ENCODE measurements around the gene TTLL9.
A peak's percentile ranks its signal among the peaks of the same experiment; 100 is the strongest.

TTLL9 gene

DNA sequence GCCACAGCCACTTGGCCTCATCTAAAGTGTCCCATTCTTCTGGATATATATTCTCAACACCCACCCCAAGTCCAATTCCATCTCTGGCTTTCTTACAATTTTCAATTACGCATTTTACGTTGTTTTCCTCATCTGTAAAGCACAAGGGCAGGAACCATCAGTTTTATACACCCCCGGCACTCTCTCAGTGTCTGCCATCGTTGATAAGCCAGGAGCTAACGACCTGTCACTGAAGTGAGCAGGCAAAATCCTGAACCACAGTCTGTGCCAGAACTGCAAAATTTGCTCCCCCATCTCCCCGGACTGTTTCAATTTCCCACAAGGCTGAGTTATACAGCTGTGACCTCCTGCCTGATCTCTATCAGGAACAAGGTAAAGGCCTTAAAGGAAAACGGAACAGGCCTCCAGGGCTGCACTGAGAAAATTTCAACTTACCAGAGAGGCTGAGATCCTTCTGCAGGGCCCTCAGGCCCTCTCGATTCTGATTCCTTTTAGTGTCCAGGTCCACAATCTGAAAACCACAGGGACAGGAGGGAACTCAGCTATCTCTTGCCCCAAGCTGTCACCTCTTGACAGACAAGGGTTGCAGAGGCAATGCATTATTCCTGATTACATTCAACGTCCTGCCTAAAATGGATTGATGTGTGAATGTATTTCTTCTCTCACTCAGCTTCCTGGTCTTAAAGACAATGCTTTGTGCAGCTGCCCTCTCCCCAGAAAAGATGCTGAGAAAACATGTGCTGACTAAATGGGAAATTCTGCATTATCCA is 79.6 kb downstream of the TTLL9 start:
- H3K27ac Mint-ChIP-seq: no peak overlapping the region
- H3K4me1 Mint-ChIP-seq: peaks cover 28% of the 10 kb centered on the region
- no peak for ATAC-seq
- peaks cover 33% of the 10 kb centered on the region for H3K36me3 Mint-ChIP-seq
- H3K27me3 Mint-ChIP-seq: no peaks in the 10 kb centered on the region
- peak overlapping the region; percentile 97 for H3K4me3 Mint-ChIP-seq
- no peaks in the 10 kb centered on the region for H3K9me3 Mint-ChIP-seq

GRCh38 chr20:31951203-31951529 is 80.7 kb downstream of the TTLL9 start:
- peak overlapping the region; percentile 96 for H3K27ac Mint-ChIP-seq
- H3K9me3 Mint-ChIP-seq: no peaks in the 10 kb centered on the region
- H3K27me3 Mint-ChIP-seq: peaks cover 8% of the 10 kb centered on the region
- peaks cover 30% of the 10 kb centered on the region for H3K36me3 Mint-ChIP-seq
- no peak for ATAC-seq
- peak overlapping the region; percentile 97 for H3K4me3 Mint-ChIP-seq
- peaks cover 28% of the 10 kb centered on the region for H3K4me1 Mint-ChIP-seq

GRCh38 chr20:31951530-31952453 is 81.4 kb downstream of the TTLL9 start, which contains the start of gene PDRG1:
TSS of gene PDRG1 (minus strand) at chr20:31952046. CDS start at chr20:31951961, 85 bp downstream.
- ATAC-seq: peak; percentile 98
- Mint-ChIP-seq H3K27me3 (peaks cover 11% of the 10 kb centered on the region), H3K4me3 (peak within 1 kb of the TSS; percentile 97), H3K4me1 (peaks cover 28% of the 10 kb centered on the region), H3K36me3 (peaks cover 25% of the 10 kb centered on the region), H3K27ac (peak within 1 kb of the TSS; percentile 96), H3K9me3 (no peaks in the 10 kb centered on the region)

DNA sequence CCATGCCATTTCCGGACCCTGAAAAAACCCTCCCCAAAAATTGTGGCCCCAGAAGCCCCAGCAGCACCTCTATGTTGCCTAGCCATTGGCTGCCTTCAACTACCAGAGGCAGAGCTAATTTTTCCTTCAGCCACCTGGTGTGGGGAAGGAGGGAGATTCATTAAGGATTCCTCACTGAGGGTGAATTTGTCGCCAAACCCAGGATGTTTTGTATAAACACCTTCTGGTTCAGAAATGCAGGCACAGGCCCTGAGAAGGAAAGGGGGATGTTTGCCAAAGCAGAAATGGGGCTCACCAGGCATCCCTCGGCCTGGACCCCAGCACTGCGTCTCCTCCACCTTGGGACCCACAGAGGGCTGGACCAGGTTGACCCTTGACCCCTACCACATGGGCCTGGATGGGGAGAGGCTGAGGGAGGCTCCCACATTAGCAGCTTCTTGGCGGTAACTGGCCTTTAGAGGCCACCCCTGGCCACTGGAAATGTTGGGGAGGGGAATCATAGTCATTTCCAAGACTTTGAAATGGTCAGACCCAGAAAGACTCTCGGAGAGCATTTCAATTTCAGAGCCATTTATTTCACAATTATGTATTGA is 83.2 kb downstream of the TTLL9 start:
- H3K27ac Mint-ChIP-seq: no peak overlapping the region
- peaks cover 28% of the 10 kb centered on the region for H3K4me1 Mint-ChIP-seq
- no peak for ATAC-seq
- H3K27me3 Mint-ChIP-seq: peaks cover 15% of the 10 kb centered on the region
- no peaks in the 10 kb centered on the region for H3K9me3 Mint-ChIP-seq
- H3K4me3 Mint-ChIP-seq: no peak overlapping the region
- peaks cover 13% of the 10 kb centered on the region for H3K36me3 Mint-ChIP-seq

- H3K9me3 Mint-ChIP-seq: no peaks in the 10 kb centered on the region
- H3K27ac Mint-ChIP-seq: no peak overlapping the region
- peaks cover 23% of the 10 kb centered on the region for H3K27me3 Mint-ChIP-seq
- H3K4me3 Mint-ChIP-seq: no peak overlapping the region
- H3K4me1 Mint-ChIP-seq: peaks cover 22% of the 10 kb centered on the region
- peaks cover 6% of the 10 kb centered on the region for H3K36me3 Mint-ChIP-seq
- ATAC-seq: no peak
These were observed 84.1 kb downstream of the TTLL9 start for GRCh38 chr20:31954500-31954899.

DNA sequence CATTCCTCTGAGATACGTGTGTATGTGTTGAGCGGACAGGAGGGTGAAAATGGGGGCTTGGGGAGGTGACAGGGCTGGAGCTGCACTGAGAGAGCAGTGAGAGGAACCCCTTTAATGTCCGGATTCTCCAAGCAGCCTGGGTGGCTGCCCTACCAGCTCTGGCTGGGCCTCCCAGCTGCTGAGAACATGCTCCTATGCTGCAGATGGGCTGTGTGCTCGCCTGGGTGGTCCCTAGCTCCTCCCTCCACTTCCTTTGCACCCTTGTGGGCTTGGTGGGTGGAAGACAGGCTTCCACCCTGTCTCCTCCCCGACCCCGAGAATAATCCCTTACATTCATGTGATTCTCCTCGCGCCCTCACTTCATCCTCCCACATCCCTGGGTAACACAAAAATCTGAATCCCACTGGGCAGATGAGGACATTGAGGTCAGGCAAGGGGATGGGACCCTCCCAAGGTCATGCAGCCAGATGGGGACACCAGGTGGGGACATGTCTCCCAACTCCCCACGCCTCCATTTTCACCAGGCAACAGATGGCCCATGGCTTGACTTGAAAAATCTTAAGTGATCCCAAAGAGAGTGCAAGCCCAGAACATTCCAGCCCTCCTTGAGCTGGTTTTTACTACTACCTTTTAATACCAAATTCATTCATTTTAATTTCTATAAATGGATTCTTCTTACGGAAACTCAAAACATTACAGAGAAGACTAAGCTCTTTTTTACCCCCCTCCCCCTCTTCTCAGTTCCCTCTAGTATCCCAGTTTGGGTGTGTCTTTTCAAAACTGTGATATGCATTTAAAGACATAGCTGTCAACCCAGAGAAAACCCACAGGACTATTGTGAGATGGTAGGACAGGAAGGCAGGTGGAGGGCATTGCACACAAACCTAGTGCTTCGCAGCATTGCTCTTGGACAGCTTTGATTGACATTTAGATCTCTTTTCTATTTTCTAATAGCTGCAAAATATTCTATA is 86.4 kb downstream of the TTLL9 start:
- no peak overlapping the region for H3K27ac Mint-ChIP-seq
- no peaks in the 10 kb centered on the region for H3K9me3 Mint-ChIP-seq
- peaks cover 44% of the 10 kb centered on the region for H3K27me3 Mint-ChIP-seq
- H3K4me1 Mint-ChIP-seq: peaks cover 3% of the 10 kb centered on the region
- ATAC-seq: no peak
- H3K36me3 Mint-ChIP-seq: no peaks in the 10 kb centered on the region
- no peak overlapping the region for H3K4me3 Mint-ChIP-seq

- H3K4me1 Mint-ChIP-seq: peaks cover 7% of the 10 kb centered on the region
- no peaks in the 10 kb centered on the region for H3K36me3 Mint-ChIP-seq
- H3K4me3 Mint-ChIP-seq: no peak overlapping the region
- no peaks in the 10 kb centered on the region for H3K9me3 Mint-ChIP-seq
- no peak for ATAC-seq
- no peak overlapping the region for H3K27ac Mint-ChIP-seq
- peaks cover 76% of the 10 kb centered on the region for H3K27me3 Mint-ChIP-seq
These were observed 92.3 kb downstream of the TTLL9 start for GRCh38 chr20:31962761-31963160.

GRCh38 chr20:31963889-31964288 is 93.5 kb downstream of the TTLL9 start:
- Mint-ChIP-seq H3K4me1 (peaks cover 14% of the 10 kb centered on the region), H3K36me3 (no peaks in the 10 kb centered on the region), H3K27ac (no peak overlapping the region), H3K9me3 (no peaks in the 10 kb centered on the region), H3K27me3 (peaks cover 81% of the 10 kb centered on the region), H3K4me3 (no peak overlapping the region)
- no peak for ATAC-seq

DNA sequence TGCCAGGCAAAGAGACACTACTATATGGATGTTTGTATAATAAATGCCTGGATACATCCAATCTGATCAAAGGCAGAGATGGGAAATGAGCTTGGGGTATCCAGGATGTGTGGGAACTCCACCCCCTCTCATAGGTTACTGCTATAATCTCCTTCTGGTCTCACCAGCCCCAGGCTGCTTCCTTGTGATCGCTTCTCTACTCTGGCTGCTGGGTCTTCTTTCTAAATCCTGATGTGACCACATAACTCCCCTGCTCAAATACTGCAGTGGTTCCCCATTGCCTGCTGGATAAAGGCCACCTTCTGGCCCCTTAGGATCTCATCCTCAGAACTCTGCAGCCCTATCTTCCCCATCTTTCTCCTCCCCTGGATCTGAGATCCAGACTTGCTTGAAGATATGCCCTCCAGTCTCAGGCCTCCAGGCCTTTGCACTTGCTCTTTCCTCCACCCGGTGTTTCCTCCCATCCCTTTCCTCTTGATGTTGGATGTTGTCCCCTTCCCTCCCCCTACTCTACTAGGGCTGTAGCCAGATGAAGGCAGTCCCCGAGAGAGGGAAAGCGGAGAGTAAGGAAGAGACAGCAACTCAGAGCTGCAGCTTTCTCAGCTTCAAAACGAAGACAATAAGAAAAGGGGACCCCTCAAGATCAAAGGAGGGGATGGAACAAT is 96.7 kb downstream of the TTLL9 start:
- Mint-ChIP-seq H3K36me3 (no peaks in the 10 kb centered on the region), H3K27ac (no peak overlapping the region), H3K4me3 (peak overlapping the region; percentile 6), H3K4me1 (peaks cover 14% of the 10 kb centered on the region), H3K27me3 (peaks cover 72% of the 10 kb centered on the region), H3K9me3 (no peaks in the 10 kb centered on the region)
- ATAC-seq: no peak

GRCh38 chr20:31967830-31968249 is 97.4 kb downstream of the TTLL9 start, which contains the start of gene XKR7:
TSS of gene XKR7 (plus strand) at chr20:31968151. CDS start at chr20:31968176, 25 bp downstream.
- Mint-ChIP-seq H3K36me3 (no peaks in the 10 kb centered on the region), H3K9me3 (no peaks in the 10 kb centered on the region), H3K27ac (no peak within 1 kb of the TSS), H3K4me1 (peaks cover 14% of the 10 kb centered on the region), H3K27me3 (peaks cover 72% of the 10 kb centered on the region), H3K4me3 (peak within 1 kb of the TSS; percentile 82)
- peak; percentile 22 for ATAC-seq

GRCh38 chr20:31968291-31969126 is 98.1 kb downstream of the TTLL9 start:
- H3K4me3 Mint-ChIP-seq: peak overlapping the region; percentile 82
- peaks cover 14% of the 10 kb centered on the region for H3K4me1 Mint-ChIP-seq
- H3K36me3 Mint-ChIP-seq: no peaks in the 10 kb centered on the region
- H3K9me3 Mint-ChIP-seq: no peaks in the 10 kb centered on the region
- H3K27me3 Mint-ChIP-seq: peaks cover 77% of the 10 kb centered on the region
- peak; percentile 80 for ATAC-seq
- H3K27ac Mint-ChIP-seq: no peak overlapping the region

GRCh38 chr20:31969991-31970390 is 99.6 kb downstream of the TTLL9 start:
- Mint-ChIP-seq H3K4me1 (peaks cover 14% of the 10 kb centered on the region), H3K36me3 (no peaks in the 10 kb centered on the region), H3K9me3 (no peaks in the 10 kb centered on the region), H3K4me3 (no peak overlapping the region), H3K27me3 (peaks cover 81% of the 10 kb centered on the region), H3K27ac (no peak overlapping the region)
- no peak for ATAC-seq

DNA sequence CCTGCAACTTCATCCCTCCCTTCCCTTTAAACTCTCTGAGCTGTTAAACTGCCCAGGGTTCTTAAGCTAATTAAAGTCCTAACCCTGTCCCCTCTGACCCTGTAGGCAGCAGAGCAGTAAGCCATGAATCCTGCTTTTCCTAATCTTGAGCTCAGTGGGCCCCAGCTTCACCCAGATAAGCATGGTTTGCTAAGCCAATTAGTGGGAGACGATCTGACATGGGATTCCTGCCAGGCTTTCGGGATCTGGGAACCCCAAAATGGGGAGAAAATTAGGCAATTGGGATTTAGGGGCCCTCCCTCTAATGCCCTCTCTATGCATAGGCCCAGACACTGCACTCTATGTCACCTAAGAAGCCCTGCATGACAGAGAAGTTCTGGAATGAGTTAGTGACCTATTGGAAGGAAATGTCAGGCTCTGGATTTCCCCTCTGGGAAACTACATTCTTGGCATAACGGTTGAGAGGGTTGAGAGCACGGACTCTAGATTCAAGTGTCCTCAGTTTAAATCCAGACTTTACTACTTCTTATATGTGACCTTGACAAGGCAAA is 102.1 kb downstream of the TTLL9 start:
- Mint-ChIP-seq H3K36me3 (no peaks in the 10 kb centered on the region), H3K4me3 (no peak overlapping the region), H3K27ac (no peak overlapping the region), H3K9me3 (no peaks in the 10 kb centered on the region), H3K4me1 (peaks cover 8% of the 10 kb centered on the region), H3K27me3 (peaks cover 73% of the 10 kb centered on the region)
- ATAC-seq: no peak
